ENCODE data around the gene ATAD3A. TPM values are rescaled to one million over a fixed set of nuclear protein-coding genes. Genes with fewer than 3 reads are reported as not detected.

Gene ATAD3A
- total RNA-seq, 1 experiment from 2014 or later: 46.2 TPM

DNA sequence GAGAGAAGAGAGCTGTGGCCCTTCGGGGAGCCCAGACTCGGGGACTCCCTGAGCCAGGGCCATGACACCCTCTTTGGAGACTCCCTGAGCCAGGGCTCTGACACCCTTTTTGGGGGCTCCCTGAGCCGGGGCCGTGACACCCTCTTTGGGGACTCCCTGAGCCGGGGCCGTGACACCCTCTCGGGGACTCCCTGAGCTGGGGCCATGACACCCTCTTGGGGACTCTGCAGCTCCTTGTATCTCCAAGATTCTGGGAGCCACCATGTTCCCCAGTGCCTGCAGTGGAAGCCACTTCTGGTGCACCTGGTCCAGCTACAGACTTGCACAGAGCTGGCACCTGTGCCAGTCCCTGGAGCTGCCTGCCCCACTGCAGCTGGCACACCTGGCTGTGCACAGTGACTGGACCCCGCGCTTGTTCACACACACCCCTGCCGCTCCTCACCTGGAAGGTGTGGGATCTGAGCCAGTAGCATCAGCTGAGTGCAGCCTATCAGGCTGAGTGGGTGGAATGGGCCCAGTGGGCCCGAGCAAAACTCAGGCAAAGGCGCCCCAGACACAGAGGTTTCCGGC lies 66.5 kb downstream of the ATAD3A start:
- no peaks in the 10 kb centered on the region for H3K4me1 Mint-ChIP-seq (ENCODE audit: low read depth, unreplicated experiment)
- intact Hi-C loops (cut with micrococcal nuclease; ENCODE audit: unreplicated experiment): no loop called here
- no peak overlapping the region for H3K4me3 Mint-ChIP-seq (ENCODE audit: low read depth, unreplicated experiment)
- CTCF ChIA-PET: interaction anchor here (0.7 kb wide), 1 partner anchor 16 kb away, joined by 3 read pairs; no protein-coding TSS in a partner anchor
- no peaks in the 10 kb centered on the region for H3K9me3 Mint-ChIP-seq (ENCODE audit: low read depth, unreplicated experiment)
- peaks cover 28% of the 10 kb centered on the region for H3K27me3 Mint-ChIP-seq (ENCODE audit: unreplicated experiment)
- no TSS peak for BruUV-seq (replicated peaks)
- no peak for DNase-seq
- no peak overlapping the region for H3K27ac Mint-ChIP-seq (ENCODE audit: unreplicated experiment)
- TF ChIP-seq, protein P1, sequence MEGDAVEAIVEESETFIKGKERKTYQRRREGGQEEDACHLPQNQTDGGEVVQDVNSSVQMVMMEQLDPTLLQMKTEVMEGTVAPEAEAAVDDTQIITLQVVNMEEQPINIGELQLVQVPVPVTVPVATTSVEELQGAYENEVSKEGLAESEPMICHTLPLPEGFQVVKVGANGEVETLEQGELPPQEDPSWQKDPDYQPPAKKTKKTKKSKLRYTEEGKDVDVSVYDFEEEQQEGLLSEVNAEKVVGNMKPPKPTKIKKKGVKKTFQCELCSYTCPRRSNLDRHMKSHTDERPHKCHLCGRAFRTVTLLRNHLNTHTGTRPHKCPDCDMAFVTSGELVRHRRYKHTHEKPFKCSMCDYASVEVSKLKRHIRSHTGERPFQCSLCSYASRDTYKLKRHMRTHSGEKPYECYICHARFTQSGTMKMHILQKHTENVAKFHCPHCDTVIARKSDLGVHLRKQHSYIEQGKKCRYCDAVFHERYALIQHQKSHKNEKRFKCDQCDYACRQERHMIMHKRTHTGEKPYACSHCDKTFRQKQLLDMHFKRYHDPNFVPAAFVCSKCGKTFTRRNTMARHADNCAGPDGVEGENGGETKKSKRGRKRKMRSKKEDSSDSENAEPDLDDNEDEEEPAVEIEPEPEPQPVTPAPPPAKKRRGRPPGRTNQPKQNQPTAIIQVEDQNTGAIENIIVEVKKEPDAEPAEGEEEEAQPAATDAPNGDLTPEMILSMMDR (IDR thresholded peaks at IDR 0.05; ENCODE audit: unreplicated experiment): no peak
- H3K36me3 Mint-ChIP-seq (ENCODE audit: insufficient read depth, unreplicated experiment): peaks cover 23% of the 10 kb centered on the region

DNA sequence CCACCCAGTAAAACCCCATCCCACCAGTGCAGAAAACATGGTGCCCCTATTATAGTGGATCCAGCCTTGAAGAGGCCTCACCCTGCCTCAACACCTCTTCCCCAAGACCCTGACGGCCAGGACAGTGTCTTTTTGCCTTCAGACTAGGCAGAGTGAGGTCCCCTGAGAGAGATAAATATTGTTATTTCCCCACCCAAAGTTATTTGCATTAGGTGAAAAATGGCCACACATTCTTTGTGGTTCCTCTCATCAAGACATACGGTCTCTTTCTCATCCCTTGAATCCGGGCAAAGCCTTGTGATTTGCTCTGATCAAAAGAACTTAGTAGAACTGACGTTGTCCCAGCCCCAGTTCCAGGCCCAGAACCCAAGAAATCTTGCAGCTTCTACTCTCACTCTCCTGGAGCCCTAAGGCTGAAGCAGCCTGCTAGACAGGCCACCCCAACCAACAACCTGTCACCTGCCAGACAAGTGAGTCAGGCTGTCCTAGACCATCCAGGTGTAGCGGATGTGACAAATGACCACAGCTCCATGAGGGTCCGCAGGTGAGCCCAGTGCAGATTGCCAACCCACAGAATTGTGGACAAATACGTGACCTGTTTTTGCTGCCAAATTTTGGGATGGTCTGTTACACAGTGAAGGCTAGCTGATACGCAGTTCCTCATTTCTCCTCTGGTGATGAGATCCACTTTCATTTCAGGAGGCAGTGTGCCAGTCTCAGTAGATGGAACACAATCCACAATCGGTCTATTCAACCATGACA lies 70.8 kb downstream of the ATAD3A start:
- H3K36me3 Mint-ChIP-seq (ENCODE audit: insufficient read depth, unreplicated experiment): no peaks in the 10 kb centered on the region
- CTCF ChIA-PET: no interaction called here
- H3K27ac Mint-ChIP-seq (ENCODE audit: unreplicated experiment): no peak overlapping the region
- peaks cover 36% of the 10 kb centered on the region for H3K27me3 Mint-ChIP-seq (ENCODE audit: unreplicated experiment)
- intact Hi-C loops (cut with micrococcal nuclease; ENCODE audit: unreplicated experiment): no loop called here
- no peaks in the 10 kb centered on the region for H3K4me1 Mint-ChIP-seq (ENCODE audit: low read depth, unreplicated experiment)
- BruUV-seq (replicated peaks): no TSS peak
- no peak for DNase-seq
- no peak overlapping the region for H3K4me3 Mint-ChIP-seq (ENCODE audit: low read depth, unreplicated experiment)
- TF ChIP-seq, protein P1 (IDR thresholded peaks at IDR 0.05; ENCODE audit: unreplicated experiment): no peak
- no peaks in the 10 kb centered on the region for H3K9me3 Mint-ChIP-seq (ENCODE audit: low read depth, unreplicated experiment)

DNA sequence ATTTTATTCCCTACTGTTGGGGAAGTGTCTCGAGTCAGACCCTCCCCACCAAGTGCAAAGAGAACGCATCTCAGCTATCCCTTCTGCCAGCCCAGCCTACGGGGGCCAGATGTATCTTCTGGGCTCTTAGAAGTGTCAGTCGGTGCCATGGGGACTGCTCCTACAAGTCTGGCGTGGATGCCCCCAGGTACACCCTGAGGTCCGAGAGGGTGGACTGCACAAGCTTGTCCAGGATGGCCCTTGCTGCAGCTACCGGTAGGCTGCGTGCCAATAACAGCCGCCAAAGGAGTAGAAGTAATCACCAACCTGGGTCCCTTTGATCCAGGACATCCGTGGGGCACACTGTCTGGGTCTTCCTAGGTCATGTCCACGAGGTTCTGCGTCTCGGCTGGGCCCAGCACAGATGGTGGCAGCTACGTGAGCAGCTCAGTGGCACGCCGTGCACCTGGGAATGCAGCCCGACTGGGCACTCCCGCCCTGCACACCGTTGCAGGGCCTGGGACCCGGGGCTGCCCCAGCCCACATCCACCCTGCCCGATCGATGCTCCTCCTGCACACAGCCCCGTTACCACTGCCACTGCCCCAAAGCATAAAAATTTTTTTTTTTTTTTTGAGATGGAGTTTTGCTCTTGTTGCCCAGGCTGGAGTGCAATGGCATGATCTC lies 71.5 kb downstream of the ATAD3A start:
- no TSS peak for BruUV-seq (replicated peaks)
- Mint-ChIP-seq H3K27me3 (ENCODE audit: unreplicated experiment) (peaks cover 36% of the 10 kb centered on the region), H3K4me1 (ENCODE audit: low read depth, unreplicated experiment) (no peaks in the 10 kb centered on the region), H3K9me3 (ENCODE audit: low read depth, unreplicated experiment) (no peaks in the 10 kb centered on the region), H3K4me3 (ENCODE audit: low read depth, unreplicated experiment) (no peak overlapping the region), H3K27ac (ENCODE audit: unreplicated experiment) (no peak overlapping the region), H3K36me3 (ENCODE audit: insufficient read depth, unreplicated experiment) (no peaks in the 10 kb centered on the region)
- TF ChIP-seq, protein P1 (IDR thresholded peaks at IDR 0.05; ENCODE audit: unreplicated experiment): no peak
- DNase-seq: no peak
- intact Hi-C loops (cut with micrococcal nuclease; ENCODE audit: unreplicated experiment): no loop called here
- CTCF ChIA-PET: no interaction called here

Other genes starting within 250 kb of the ATAD3A start
- gene UBE2J2, start 238.3 kb upstream of the ATAD3A start, total RNA-seq (2022): 45.6 and 50.0 TPM in 2 replicates
- gene SCNN1D, start 231.7 kb upstream of the ATAD3A start, total RNA-seq (2022): 2.5 and 4.1 TPM in 2 replicates
- 41.1 and 48.3 TPM in 2 replicates for gene ACAP3, start 204.2 kb upstream of the ATAD3A start, total RNA-seq (2022)
- gene PUSL1, start 203.6 kb upstream of the ATAD3A start, total RNA-seq (2022): 22.7 and 24.7 TPM in 2 replicates
- 110 and 117 TPM in 2 replicates for gene INTS11, start 187.5 kb upstream of the ATAD3A start, total RNA-seq (2022)
- gene CPTP, start 187.4 kb upstream of the ATAD3A start, total RNA-seq (2022): 20.1 and 23.7 TPM in 2 replicates
- 0.24 and 0.42 TPM in 2 replicates for gene TAS1R3, start 180.9 kb upstream of the ATAD3A start, total RNA-seq (2022)
- 83.9 and 90.9 TPM in 2 replicates for gene DVL1, start 162.7 kb upstream of the ATAD3A start, total RNA-seq (2022)
- not detected in 2 replicates for gene MXRA8, start 153.6 kb upstream of the ATAD3A start, total RNA-seq (2022)
- 98.9 and 107 TPM in 2 replicates for gene AURKAIP1, start 137.0 kb upstream of the ATAD3A start, total RNA-seq (2022)
- gene CCNL2, start 112.8 kb upstream of the ATAD3A start, total RNA-seq (2022): 166 and 172 TPM in 2 replicates
- gene MRPL20, start 104.9 kb upstream of the ATAD3A start, total RNA-seq (2022): 81.2 and 99.1 TPM in 2 replicates
- gene ANKRD65, start 90.9 kb upstream of the ATAD3A start, total RNA-seq (2022): not detected in 2 replicates
- gene VWA1, start 76.5 kb upstream of the ATAD3A start, total RNA-seq (2022): 78.7 and 78.9 TPM in 2 replicates
- gene ATAD3C, start 62.5 kb upstream of the ATAD3A start, total RNA-seq (2022): 0.29 and 0.45 TPM in 2 replicates
- gene ATAD3B, start 40.4 kb upstream of the ATAD3A start, total RNA-seq (2022): 46.3 and 56.4 TPM in 2 replicates
- 5.0 and 5.1 TPM in 2 replicates for gene TMEM240, start 28.5 kb downstream of the ATAD3A start, total RNA-seq (2022)
- 105 and 117 TPM in 2 replicates for gene SSU72, start 62.7 kb downstream of the ATAD3A start, total RNA-seq (2022)
- gene FNDC10, start 88.0 kb downstream of the ATAD3A start, total RNA-seq (2022): 3.5 and 4.7 TPM in 2 replicates
- 50.0 and 50.3 TPM in 2 replicates for gene MIB2, start 103.3 kb downstream of the ATAD3A start, total RNA-seq (2022)
- 1.6 and 1.9 TPM in 2 replicates for gene MMP23B, start 120.0 kb downstream of the ATAD3A start, total RNA-seq (2022)
- gene CDK11B, start 146.8 kb downstream of the ATAD3A start, total RNA-seq (2022): 24.2 and 24.9 TPM in 2 replicates
- gene SLC35E2B, start 180.6 kb downstream of the ATAD3A start, total RNA-seq (2022): 39.3 and 40.2 TPM in 2 replicates
- gene CDK11A, start 212.2 kb downstream of the ATAD3A start, total RNA-seq (2022): 36.2 and 41.7 TPM in 2 replicates